Large intestine (tissue), 3 donors: ENCODE data around the gene TRPV3. TPM values are rescaled to one million over a fixed set of nuclear protein-coding genes. Genes with fewer than 3 reads are reported as not detected.

ENCODE experiments used
- DNase-seq, 2 donors: peaks; one replicate each; pipeline versions ENCODE4 v3.0.0 to v3.0.0-alpha.2; 2013
- H3K27ac ChIP-seq: one replicate; pipeline ENCODE4 v1.5.1; 2013; ENCODE audit warnings: low read length
- H3K27me3 ChIP-seq: 2 replicates; pipeline ENCODE4 v1.6.1; 2013; ENCODE audit warnings: low read length; ENCODE audit not compliant: control insufficient read depth, insufficient read depth
- H3K36me3 ChIP-seq: 2 replicates; pipeline ENCODE4 v1.6.1; 2013; ENCODE audit warnings: low read length; ENCODE audit not compliant: control insufficient read depth, insufficient read depth
- H3K4me1 ChIP-seq: one replicate; pipeline ENCODE4 v1.6.1; 2013; ENCODE audit warnings: low read length; ENCODE audit not compliant: control insufficient read depth, insufficient read depth
- H3K4me3 ChIP-seq: one replicate; pipeline ENCODE4 v1.5.1; 2013; ENCODE audit warnings: low read length
- H3K9me3 ChIP-seq: one replicate; pipeline ENCODE4 v1.6.1; 2013; ENCODE audit warnings: mild to moderate bottlenecking, low read depth, low read length, moderate library complexity; ENCODE audit not compliant: control insufficient read depth
- WGBS: methylation state at CpG from one replicate; pipeline ENCODE4 v1.1.5; 2013; ENCODE audit warnings: low lambda C conversion rate; ENCODE audit not compliant: insufficient coverage; 5-methylcytosine and 5-hydroxymethylcytosine counted together
- polyA plus RNA-seq: library from polyadenylated mRNA; unstranded; fragments of 120-200 nt; gene quantifications from one replicate; pipeline ENCODE4 v1.2.1, GENCODE V29; 2013

Gene TRPV3
- polyA plus RNA-seq, 1 donor = 15.0 TPM

DNA sequence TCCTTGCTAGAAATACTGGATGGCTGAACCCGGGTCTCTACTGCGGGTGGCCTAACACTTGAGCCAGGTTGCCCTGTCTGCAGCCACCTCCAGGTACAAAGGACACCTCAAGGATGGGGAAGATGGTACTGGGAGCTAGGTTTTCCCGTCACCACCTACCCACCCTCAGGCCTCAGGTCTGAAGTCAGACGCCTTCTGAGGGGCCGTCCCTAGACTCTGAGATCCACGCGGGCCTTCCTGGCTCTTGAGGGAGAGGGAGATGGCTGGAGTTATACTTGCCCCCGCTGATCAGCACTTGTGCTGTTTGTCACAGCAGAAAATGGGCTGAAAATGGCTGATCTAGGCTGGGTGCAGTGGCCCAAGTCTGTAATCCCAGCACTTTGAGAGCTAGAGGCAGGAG, 10.6 kb downstream of the TRPV3 start:
- Histone ChIP-seq H3K4me1 (peaks cover 26% of the 10 kb centered on the region), H3K27ac (peak overlapping the region; percentile 43)

DNA sequence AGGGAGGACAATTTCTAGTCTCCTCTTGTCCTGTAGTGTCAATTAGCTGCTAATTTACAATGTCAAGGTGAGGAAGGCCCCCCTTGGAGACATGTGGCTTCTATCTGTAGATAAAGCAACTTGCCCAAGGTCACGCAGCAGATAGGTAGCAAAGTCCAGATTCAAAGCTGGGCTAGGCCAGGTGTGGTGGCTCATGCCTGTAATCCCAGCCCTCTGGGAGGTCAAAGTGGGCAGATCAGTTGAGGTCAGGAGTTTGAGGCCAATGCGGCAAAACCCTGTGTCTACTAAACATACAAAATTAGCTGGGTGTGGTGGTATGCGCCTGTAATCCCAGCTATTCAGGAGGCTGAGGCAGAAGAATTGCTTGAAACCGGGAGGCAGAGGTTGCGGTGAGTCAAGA, 11.1 kb downstream of the TRPV3 start:
- no peaks in the 10 kb centered on the region for H3K27me3 ChIP-seq
- no peaks in the 10 kb centered on the region for H3K9me3 ChIP-seq
- peak; percentile 71 to 85 for DNase-seq
- WGBS = no CpG with 5 or more reads among the region's 5 CpGs
- H3K36me3 ChIP-seq = no peaks in the 10 kb centered on the region
- H3K4me1 ChIP-seq = peaks cover 25% of the 10 kb centered on the region
- H3K27ac ChIP-seq = peak overlapping the region; percentile 43
- no peak overlapping the region for H3K4me3 ChIP-seq

More for the DNA sequence above, 10.6 kb downstream of the TRPV3 start:
- no peak for DNase-seq
- Histone ChIP-seq H3K4me3 (no peak overlapping the region), H3K27me3 (no peaks in the 10 kb centered on the region), H3K36me3 (no peaks in the 10 kb centered on the region), H3K9me3 (no peaks in the 10 kb centered on the region)
- WGBS = no CpG with 5 or more reads among the region's 8 CpGs

DNA sequence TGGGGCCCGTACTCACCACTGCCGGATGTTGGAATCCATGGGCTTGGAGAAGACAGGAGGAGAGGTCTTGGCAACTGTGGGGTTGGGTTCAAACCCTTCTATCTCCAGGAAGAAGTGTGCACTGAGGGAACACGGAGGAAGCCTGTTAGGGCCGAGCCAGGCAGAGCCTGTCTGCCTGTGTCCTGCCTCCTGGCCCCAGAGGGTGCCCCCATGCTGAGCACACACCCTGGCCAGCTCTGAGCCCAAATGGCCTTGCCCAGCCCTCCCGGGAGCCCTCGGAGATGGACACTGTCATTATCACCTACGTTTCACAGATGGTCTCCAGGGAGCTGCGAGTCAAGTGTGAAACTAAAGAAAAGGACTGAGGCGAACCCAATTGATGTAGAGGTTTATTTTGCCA, 12.5 kb downstream of the TRPV3 start:
- H3K36me3 ChIP-seq = no peaks in the 10 kb centered on the region
- no peaks in the 10 kb centered on the region for H3K9me3 ChIP-seq
- no peak overlapping the region for H3K4me3 ChIP-seq
- no peaks in the 10 kb centered on the region for H3K27me3 ChIP-seq
- H3K27ac ChIP-seq = no peak overlapping the region
- WGBS = no CpG with 5 or more reads among the region's 9 CpGs
- no peak for DNase-seq
- H3K4me1 ChIP-seq = peaks cover 21% of the 10 kb centered on the region

DNA sequence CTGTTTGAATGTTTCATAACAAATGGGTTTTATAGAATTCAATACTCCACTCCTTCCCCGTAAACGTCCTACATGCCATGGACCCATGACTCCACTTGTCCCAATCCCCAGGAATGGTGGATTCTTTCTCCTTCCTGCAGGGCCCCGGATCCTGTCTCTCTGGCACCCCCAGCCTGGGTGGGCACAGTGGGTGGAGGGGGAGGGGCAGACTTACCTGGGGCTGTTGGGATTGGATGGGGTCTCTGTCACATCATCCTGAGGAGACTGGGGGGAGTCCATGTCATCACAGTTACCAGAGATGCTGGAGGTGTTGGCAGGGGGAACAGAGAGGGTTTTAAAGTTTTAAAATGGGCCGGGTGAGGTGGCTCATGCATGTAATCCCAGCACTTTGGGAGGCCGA, 13.2 kb downstream of the TRPV3 start:
- Histone ChIP-seq H3K9me3 (no peaks in the 10 kb centered on the region), H3K36me3 (no peaks in the 10 kb centered on the region), H3K27ac (no peak overlapping the region), H3K27me3 (no peaks in the 10 kb centered on the region), H3K4me3 (no peak overlapping the region), H3K4me1 (peaks cover 21% of the 10 kb centered on the region)
- DNase-seq = no peak
- no CpG with 5 or more reads among the region's 5 CpGs for WGBS

DNA sequence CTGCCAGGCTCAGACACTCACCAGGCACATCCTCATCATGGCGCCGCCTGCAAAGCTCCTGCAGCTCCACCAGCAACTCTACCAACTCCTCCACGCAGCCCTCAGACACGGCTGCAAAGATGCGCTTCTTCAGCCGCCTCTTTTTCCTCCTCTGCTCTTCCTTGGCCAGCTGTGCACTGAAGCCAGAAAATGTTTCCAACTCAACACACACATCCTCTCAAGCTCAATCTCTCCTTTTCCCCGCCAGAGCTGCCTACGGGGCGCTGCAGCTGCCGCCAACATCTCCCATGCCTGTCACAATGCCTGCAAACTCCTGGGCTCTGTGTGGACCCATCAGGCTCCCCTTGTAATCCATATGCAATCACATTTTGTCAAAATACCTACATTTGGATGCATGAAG, 14.2 kb downstream of the TRPV3 start:
- no peaks in the 10 kb centered on the region for H3K36me3 ChIP-seq
- DNase-seq = no peak
- no peak overlapping the region for H3K4me3 ChIP-seq
- no peaks in the 10 kb centered on the region for H3K9me3 ChIP-seq
- WGBS = 100% methylated on average over 3 of the region's 10 CpGs
- H3K27me3 ChIP-seq = no peaks in the 10 kb centered on the region
- peaks cover 21% of the 10 kb centered on the region for H3K4me1 ChIP-seq
- no peak overlapping the region for H3K27ac ChIP-seq

DNA sequence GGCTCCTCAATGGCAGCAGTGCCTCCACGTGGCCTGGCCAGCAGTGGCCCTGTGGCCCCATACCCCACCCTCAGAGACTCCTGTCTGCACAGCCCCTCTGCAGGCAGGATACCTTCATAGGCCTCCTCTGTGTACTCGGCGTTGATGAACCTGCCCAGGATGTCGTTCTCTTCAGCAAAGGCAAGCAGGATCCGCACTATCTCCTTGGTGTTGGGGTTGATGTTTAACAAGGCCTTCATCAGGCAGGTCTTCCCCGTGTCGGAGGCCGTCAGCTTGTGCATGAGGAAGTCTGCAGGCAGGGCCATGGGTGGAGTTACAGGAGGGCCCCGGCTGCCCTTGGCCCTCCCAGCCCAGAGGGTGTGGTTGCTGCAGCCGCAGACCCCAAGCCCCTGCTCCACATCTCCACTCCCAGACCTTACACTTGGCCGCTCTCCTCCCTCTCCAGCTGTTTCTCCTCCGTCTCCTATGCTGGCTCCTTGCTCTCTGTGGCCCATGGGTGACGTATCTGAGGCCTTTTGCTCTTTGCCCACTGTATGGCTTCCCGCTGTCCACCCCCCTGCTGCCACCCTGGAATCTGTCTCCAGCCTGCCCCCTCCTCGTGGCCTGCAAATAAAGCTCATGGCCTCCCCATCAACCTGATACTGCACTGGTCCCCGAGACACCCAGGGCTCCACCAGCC, 15.1 kb downstream of the TRPV3 start:
- no peaks in the 10 kb centered on the region for H3K9me3 ChIP-seq
- 62% methylated on average over 2 of the region's 16 CpGs for WGBS
- no peaks in the 10 kb centered on the region for H3K27me3 ChIP-seq
- no peak overlapping the region for H3K4me3 ChIP-seq
- peak; percentile 72 to 90 for DNase-seq
- H3K36me3 ChIP-seq = no peaks in the 10 kb centered on the region
- H3K4me1 ChIP-seq = peaks cover 21% of the 10 kb centered on the region
- peak overlapping the region; percentile 67 for H3K27ac ChIP-seq

DNA sequence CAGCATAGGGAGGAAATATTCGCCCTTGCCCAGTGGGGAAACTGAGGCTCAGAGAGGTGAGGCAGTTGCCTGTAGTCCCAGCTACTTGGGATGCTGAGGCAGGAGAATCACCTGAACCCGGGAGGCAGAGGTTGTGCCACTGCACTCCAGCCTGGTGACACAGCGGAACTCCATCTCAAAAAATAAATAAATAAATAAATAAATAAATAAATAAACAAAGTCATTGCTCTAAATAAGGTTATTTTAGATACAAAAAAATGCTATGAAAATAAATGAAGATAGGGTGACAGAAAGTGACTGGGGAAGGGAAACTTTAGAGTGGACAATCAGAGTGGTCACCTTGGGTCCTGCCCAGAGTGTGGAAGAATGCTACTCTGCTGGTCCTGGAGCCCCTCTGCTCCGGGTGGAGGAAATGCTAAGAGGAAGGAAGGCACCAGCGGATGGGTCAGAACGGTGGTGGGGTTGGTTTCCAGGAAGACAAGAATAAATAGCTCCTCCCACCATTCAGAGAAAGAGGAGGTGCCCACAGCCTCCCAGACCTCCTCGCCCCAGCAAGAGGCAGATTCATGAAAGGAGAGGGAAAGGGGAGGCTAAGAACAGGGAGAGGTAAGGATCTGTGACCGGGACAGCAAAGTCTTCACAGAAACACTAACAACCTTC, 17.6 kb downstream of the TRPV3 start:
- Histone ChIP-seq H3K36me3 (no peaks in the 10 kb centered on the region), H3K4me3 (no peak overlapping the region), H3K27me3 (no peaks in the 10 kb centered on the region), H3K27ac (no peak overlapping the region), H3K9me3 (peaks cover 8% of the 10 kb centered on the region), H3K4me1 (peaks cover 14% of the 10 kb centered on the region)
- WGBS = no CpG with 5 or more reads among the region's 8 CpGs
- no peak for DNase-seq

DNA sequence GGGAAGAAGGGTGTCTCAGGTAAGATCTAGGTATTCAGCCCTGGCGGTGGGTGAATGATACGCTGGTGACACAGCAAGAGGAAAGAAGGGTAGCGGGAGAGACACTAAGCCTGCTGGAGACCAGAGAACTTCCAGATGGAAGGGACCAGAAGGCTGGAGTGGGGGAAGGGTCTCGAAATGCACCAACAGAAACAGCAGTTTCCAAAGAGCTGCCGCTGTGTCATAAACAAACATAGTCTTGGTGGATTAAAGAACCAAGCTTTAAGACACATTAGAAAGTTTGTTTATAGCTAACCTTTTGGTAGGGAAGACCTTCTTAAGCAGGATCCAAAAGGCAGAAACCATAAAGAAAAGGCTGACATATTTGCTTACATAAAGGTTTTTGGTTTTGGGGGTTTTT, 20.9 kb downstream of the TRPV3 start:
- no peak overlapping the region for H3K4me3 ChIP-seq
- H3K27me3 ChIP-seq = no peaks in the 10 kb centered on the region
- DNase-seq = no peak
- WGBS = 80% methylated on average over 3 of the region's 5 CpGs
- peaks cover 1% of the 10 kb centered on the region for H3K4me1 ChIP-seq
- H3K9me3 ChIP-seq = peaks cover 8% of the 10 kb centered on the region
- H3K36me3 ChIP-seq = peaks cover 4% of the 10 kb centered on the region
- H3K27ac ChIP-seq = no peak overlapping the region

DNA sequence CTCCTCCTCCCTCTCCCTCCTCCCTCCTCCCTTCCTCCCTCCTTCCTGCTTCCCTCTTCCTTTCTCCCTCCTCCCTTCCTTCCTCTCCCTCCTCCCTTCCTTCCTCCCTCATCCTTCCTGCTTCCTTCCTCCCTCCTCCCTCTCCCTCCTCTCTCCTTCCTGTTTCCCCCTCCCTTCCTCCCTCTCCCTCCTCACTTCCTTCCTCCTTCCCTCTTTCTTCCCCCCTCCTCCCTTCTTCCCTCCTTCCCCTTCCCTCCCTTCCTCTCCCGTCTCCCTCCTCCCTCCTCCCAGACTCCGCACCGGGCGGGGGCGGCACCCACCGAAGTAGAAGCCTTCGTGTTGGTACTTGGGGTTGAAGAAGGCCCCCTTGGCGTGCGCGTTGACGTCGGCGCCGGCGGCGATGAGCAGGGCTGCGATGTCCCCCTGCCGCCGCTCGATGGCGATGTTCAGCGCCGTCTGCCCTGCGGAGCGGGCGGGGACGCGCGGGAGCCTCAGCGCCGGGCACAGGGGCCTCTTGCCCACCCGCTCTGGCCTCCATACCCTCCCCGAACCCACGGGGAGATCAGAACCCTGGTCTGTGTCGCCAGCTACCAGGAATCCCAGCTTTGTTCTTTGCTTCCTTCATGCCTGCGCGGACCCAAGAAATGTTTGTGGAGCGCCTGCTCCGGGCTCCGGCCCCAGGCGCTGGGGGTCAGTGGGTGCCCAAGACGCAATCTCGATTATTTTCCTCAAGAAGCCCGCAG, 22.2 kb downstream of the TRPV3 start:
- H3K36me3 ChIP-seq = peaks cover 4% of the 10 kb centered on the region
- peaks cover 14% of the 10 kb centered on the region for H3K4me1 ChIP-seq
- DNase-seq = peak; percentile 71 to 83
- H3K27ac ChIP-seq = peak overlapping the region; percentile 42
- no peaks in the 10 kb centered on the region for H3K27me3 ChIP-seq
- H3K4me3 ChIP-seq = peak overlapping the region; percentile 53
- H3K9me3 ChIP-seq = peaks cover 8% of the 10 kb centered on the region
- 0% methylated on average over 1 of the region's 44 CpGs for WGBS

DNA sequence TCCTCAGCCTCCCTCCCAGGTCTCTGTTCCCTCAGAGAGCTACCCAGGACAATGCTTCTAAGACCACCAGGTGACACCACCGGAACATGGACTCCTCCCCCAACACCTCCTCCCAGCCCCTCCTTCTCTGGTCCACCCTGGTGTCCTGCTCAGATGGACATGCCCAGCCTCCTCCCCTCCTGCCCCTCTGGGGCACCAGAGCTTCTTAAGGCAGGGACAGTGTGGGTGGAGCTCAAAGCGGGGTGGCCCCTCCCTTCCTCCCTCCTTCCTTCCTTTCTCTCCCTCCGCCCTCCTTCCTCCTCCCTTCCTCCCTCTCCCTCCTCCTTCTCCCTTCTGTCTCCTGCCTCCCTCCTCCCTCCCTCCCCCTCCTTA, 22.7 kb downstream of the TRPV3 start:
- no CpG with 5 or more reads among the region's 3 CpGs for WGBS
- peaks cover 18% of the 10 kb centered on the region for H3K4me1 ChIP-seq
- H3K27ac ChIP-seq = no peak overlapping the region
- H3K9me3 ChIP-seq = peaks cover 8% of the 10 kb centered on the region
- no peaks in the 10 kb centered on the region for H3K27me3 ChIP-seq
- H3K36me3 ChIP-seq = peaks cover 4% of the 10 kb centered on the region
- peak; percentile 37 to 46 for DNase-seq
- H3K4me3 ChIP-seq = no peak overlapping the region
